GM21717 (cell line): Measurements from ENCODE around the gene NPB.
A peak's percentile ranks its signal among the peaks of the same experiment; 100 is the strongest.

Experiments
- ATAC-seq: cut with Tn5 transposase; IDR thresholded peaks from one replicate; pipeline ENCODE4 v1.9.1; 2021; ENCODE audit warnings: mild to moderate bottlenecking, moderate library complexity; ENCODE audit not compliant: unreplicated experiment

The NPB gene

GRCh38 chr17:81923302-81924260 lies 21.5 kb downstream of the NPB start:
- ATAC-seq = no peak

DNA sequence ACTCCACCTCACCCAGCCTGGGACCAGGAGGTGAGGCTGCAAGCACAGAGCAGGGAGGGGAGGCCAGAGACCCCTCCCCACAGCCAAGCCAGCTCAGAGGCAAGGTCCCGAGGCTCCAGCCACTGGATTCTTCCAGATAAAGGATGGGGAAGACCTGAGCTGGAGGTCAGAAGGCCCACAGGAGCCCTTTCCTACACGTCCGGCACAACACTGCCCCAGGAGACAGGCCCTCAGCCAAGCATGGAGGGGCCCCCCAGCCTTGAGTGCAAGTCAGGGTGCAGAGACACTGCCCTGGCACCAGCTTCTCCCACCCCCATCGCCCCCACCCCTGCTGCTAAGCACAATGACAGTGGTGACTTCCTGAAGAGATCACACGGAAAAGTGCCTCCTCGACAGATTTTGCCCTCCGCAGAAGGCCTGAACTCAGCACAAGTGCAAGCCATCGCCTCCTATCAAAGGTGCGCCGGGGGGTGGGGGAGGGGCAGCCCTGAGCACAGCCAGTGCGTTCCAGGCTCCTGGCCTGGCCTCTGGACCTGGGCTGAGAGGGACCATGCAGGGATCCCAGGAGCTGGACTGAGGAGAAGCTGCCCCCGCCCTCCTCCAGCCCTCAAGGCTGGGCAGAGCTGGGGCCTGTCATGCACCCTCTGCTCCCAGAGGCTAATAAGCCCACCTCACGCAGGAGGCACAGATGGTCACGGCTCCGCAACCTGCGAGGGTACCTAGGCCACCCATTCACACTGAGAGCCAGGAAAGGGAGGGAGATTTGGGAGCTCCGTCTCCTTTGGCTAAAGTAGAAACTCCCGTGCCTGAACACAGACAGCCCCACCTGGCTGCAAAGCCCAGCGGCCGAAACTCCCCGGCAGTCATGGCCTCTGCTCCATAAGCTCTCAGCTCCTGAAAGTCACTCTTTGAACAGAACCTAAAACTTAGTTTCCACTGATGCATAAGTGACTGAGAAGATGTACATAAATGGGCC lies 22.8 kb downstream of the NPB start:
- no peak for ATAC-seq

DNA sequence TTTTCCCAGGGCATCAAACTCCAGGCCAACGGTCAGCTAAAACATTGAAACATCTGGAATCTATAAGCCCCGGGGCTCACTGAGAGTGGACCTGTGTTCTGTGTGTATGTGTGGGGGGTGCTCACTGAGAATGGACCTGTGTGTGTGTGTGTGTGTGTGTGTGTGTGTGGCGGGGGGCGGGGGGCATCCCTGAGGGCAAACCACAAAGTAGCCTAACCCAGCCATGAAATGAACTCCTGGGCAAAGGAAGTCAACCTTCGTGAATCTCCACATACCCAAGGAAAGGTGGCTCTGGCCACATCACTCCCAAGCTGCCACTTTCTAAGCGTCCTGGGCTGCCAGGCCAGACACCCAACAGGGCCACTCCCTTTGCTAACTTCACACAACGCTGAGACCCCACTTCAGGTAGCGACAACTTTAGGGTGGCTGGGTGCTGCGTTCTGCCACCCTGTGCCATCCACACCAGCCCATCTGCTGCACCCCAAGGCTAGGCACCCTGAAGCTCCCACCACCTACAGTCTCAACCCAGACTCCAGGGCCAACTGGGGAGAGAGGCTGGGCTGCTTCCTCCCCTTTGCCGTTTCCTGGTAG lies 23.9 kb downstream of the NPB start:
- ATAC-seq = no peak

DNA sequence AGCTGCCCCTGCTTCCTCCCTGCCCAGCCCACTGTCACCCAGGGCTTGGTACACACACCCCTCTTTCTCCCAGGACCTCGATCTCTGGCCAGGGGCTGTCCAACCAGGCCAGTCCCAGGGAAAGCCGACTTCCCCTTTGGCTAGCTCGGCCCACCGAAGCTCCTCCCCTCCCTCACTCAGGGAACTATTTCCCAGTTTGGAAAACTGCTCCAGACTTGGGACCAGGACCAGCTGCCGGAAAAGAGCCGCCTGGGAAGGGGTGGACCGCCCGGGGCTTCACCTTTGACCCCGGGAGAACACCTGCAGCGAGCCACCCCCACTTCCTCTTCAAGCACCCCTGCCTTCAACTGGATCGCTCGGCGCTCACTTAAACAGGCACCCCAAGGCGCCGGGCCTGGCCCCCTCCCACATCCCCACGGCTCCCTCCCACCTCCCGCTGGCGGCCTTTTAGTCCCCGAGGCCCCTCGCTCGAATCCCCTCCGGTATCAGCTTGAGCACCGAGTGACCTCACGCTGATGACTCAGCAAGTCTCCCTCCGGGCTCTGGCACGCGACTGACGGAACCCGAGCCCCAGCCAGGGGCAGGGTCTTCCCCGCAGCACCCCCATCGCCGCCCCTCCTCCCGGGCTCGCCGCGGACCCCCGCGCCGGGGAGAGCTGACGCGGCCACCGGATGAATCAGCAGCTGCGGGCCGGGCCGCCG lies 24.6 kb downstream of the NPB start:
- no peak for ATAC-seq

DNA sequence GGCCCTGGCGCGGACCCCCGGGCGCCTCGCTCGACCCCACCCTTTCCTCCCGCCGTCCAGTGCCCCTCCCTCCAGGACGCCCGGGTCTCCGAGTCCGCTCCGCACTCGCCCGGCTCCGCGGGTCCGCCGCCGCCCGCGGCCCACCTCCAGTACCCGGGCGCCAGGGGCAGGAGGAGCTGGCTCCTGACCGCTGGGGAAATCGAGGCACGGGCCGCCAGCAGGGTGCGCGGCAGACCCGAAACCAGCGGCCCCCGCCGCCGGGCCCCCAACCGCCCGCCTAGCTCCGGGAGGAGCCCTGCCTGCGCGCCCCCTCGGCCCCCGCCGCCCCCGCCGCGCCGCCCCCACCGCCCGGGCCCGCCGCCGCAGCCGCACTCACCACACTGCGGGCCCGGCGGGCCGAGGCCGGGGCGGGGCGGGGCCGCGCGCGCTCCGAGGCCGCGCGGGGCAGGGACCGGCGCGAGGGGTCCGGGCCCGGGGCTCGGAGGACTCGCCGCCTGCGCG lies 25.2 kb downstream of the NPB start:
- no peak for ATAC-seq

GRCh38 chr17:81927653-81928543 lies 25.9 kb downstream of the NPB start, which contains the start of gene MAFG:
MAFG (minus strand) TSS chr17:81927735; CDS start chr17:81923185, 4,550 bp downstream.
- ATAC-seq = peak; percentile 46

DNA sequence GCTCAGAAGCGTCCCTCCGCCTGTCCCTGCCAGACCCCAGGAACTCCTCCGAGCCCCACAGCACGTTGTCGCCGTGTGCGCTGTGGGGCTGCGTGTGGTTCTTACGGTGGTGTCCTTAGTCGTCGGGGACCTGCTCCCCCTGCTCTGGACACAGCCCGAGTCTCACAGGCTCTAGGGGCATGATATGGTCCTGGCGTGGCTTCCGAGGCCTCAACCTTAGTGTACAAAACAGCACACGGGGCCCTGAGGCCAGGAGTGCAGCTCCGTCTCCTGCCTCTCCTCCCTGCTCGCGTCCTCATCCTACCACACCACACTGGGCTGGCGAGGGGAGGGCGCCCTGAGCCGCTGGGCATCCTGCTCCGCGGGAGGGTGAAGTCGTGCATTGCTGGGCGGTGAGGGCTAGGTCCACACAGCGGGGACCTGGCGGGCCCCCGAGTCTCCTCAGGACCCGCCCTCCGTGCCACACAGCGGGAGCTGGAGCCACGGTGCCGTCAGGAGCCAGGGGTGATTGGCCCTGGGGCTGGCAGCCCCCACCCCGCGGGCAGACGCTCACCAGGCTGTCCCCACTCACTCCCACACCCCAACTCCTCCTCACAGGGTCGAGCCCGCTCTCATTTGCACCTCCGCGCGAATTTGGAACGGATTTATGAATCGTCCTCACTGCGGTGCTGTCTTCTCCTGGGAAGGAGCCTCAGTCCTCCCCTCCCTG lies 26.7 kb downstream of the NPB start:
- no peak for ATAC-seq

DNA sequence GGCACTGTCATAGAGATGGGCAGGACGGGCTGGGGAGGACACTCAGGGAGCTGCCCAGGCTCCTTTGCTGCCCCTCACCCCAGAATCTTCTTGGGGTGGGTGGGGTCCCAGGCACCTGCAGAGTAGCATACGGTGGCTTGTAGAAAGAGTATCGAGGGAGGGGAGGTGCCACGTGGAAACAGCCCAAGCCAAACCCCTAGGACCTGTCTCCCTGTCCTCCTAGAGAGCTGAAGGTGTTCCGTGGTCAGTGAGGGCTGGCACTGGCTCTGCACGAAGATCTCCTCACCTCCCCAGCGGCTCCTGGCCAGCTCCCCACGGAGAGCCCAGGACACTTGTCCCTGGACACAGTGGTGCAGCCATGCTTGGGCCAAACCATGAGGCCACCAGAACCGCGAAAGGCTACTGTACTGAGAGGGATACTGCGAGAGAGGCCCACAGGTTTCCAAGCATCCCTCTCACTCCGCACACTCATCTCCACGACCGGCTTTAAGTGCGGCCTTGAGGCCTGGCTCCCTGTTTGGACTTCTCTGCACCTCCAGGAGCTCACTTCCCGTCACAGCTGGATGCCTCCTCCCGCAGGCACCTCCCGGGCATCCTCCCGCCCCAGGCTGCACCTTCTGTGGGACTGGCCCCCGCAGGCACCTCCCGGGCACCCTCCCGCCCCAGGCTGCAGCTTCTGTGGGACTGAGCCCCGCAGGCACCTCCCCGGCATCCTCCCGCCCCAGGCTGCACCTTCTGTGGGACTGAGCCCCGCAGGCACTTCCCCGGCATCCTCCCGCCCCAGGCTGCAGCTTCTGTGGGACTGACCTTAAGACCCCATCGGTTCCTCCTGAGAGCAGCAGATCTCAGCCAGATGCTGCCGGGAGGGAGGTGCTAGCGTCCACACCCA lies 27.5 kb downstream of the NPB start:
- ATAC-seq = no peak

DNA sequence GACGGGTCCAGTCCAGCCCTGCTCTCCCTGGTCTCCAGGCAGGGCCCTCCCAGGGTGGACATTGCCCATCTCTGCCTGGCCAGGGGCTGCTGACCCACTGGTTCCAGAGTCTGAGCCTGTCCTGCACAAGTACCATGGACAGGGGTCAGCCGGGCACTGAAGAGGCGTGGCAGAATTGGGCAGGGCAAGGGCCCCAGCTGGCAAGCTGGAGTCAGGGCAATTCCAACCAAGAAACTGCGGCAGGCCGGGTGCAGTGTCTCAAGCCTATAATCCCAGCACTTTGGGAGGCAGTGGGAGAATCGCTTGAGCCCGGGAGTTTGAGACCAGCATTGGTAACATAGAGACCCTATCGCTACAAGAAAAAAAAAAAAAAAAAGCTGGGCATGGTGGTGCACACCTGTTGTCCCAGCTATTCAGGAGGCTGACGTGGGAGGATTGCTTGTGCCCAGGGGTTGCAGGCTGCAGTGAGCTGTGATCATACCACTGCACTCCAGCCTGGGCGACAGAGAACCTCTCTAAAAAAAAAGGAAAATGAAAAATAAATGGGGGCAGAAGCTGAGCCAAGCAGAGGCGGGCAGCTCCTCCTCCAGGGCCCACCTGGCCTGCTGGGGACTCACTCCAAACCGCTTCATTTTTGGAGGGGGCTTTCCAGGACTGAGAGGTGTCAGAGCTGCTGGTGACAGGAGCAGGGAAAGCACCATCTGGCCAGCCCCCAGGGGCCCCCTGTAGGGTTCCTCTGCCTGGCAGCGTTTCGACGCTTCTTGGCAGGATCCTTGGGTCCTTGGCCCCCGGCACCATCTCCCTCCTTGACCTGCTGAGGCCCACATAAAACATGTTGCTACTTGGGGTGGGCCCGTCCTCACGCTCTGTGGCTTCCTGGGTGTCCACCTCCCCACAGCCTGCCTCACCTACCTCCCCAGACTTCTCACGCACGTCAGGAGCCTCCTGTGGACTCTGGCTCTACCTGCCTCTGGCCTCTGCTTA lies 28.4 kb downstream of the NPB start:
- ATAC-seq = no peak

DNA sequence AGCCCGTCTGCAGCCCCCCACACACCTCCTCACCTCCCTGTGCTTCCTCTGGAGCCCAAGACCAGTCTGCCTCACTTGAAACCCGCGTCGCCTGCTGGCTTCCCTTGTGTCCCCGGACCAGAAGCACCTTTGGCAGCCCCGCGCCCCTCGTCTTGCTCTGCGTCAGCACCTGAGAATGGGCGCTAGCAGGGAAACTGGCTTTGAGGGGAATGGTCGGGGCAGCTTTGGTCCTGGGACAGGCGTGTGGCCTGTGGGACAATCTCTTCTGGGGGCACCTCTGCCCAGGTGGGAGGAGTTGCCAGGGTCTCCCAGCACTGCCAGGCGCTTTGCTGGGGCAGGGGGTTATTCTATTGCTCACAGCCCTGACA lies 29.1 kb downstream of the NPB start:
- ATAC-seq = no peak

GRCh38 chr17:81931557-81932332 lies 29.7 kb downstream of the NPB start:
- ATAC-seq = no peak

DNA sequence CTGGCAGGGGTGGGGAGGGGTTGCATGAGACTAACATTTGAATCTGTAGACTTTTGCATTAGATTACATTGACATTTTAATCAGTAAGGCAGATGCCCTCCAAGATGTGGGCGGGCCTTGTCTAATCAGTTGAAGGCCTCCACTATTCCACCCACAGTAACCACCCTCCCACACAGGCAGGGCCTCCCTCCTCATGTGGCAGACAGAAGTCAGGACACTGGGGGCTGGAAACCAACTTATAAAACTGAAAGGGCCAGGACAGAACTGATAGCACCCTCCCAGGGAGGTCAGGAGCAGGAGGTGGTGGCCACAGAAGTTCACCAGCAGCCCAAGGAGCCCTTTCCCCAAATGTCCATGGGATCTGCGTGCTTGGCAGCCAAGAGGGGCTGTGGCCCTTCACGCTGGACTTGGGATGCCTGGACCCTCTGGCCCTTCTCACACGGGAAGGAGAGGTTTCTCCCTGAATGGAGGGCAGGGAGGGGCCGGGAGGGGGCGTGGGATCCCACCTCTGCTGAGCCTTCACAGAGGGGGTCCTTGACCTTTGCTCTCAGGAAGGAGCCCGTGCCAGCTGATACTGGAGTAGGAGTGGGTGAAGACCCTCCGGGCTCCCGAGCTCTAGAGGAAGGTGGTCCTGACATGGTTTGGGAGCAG lies 30.4 kb downstream of the NPB start:
- ATAC-seq = no peak

- ATAC-seq = no peak
Measured at GRCh38 chr17:81933178-81933699, 31.2 kb downstream of the NPB start.

GRCh38 chr17:81934098-81934757 lies 32.2 kb downstream of the NPB start:
- no peak for ATAC-seq
